ENCODE measurements around the gene TTC3. TPM values are rescaled to one million over a fixed set of nuclear protein-coding genes. Genes with fewer than 3 reads are reported as not detected.

Gene TTC3
- total RNA-seq, 1 donor from 2014 or later: 223 TPM

DNA sequence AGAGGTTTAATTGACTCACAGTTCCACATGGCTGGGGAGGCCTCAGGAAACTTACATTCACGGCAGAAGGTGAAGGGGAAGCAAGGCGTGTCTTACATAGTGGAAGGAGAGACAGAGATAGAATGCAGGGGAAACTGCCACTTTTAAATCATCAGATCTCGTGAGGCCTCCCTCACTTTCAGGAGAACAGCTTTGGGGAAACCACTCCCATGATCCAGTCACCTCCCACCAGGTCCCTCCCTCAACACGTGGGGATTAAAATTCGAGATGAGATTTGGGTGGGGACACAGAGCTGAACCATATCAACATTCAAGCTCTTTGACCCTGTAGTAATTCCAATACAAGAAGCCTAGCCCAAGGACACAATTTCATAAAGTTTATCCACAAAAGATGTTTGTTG, 13.9 kb upstream of the TTC3 start:
- Histone ChIP-seq H3K4me3 (ENCODE audit: insufficient read depth, low read depth, low read length) (no peak overlapping the region), H3K79me2 (ENCODE audit: insufficient read depth, low read length) (no peaks in the 10 kb centered on the region), H3K4me2 (ENCODE audit: low read length) (no peak overlapping the region), H3K27ac (ENCODE audit: low read depth, low read length) (no peak overlapping the region), H3K36me3 (ENCODE audit: insufficient read depth, low read length) (no peaks in the 10 kb centered on the region), H3K9me3 (ENCODE audit: insufficient read depth, low read depth, low read length) (no peaks in the 10 kb centered on the region), H2AFZ (ENCODE audit: low read depth, low read length) (no peak overlapping the region), H4K20me1 (ENCODE audit: insufficient read depth, low read length) (no peaks in the 10 kb centered on the region), H3K9ac (ENCODE audit: low read length) (no peak overlapping the region), H3K27me3 (ENCODE audit: insufficient read depth, low read length) (no peaks in the 10 kb centered on the region), H3K4me1 (ENCODE audit: insufficient read depth, low read length) (peaks cover 21% of the 10 kb centered on the region)
- Mint-ChIP-seq H3K9me3 (ENCODE audit: unreplicated experiment) (peaks cover 8% of the 10 kb centered on the region), H3K36me3 (ENCODE audit: low read depth, unreplicated experiment) (no peaks in the 10 kb centered on the region), H3K27ac (ENCODE audit: unreplicated experiment) (no peak overlapping the region), H3K27me3 (ENCODE audit: low read depth, unreplicated experiment) (peaks cover 2% of the 10 kb centered on the region), H3K4me1 (ENCODE audit: low read depth, unreplicated experiment) (peaks cover 22% of the 10 kb centered on the region), H3K4me3 (ENCODE audit: unreplicated experiment) (no peak overlapping the region)
- no peak for DNase-seq (ENCODE audit: low read depth)
- TF ChIP-seq, protein P1, sequence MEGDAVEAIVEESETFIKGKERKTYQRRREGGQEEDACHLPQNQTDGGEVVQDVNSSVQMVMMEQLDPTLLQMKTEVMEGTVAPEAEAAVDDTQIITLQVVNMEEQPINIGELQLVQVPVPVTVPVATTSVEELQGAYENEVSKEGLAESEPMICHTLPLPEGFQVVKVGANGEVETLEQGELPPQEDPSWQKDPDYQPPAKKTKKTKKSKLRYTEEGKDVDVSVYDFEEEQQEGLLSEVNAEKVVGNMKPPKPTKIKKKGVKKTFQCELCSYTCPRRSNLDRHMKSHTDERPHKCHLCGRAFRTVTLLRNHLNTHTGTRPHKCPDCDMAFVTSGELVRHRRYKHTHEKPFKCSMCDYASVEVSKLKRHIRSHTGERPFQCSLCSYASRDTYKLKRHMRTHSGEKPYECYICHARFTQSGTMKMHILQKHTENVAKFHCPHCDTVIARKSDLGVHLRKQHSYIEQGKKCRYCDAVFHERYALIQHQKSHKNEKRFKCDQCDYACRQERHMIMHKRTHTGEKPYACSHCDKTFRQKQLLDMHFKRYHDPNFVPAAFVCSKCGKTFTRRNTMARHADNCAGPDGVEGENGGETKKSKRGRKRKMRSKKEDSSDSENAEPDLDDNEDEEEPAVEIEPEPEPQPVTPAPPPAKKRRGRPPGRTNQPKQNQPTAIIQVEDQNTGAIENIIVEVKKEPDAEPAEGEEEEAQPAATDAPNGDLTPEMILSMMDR (IDR thresholded peaks at IDR 0.05; ENCODE audit: insufficient read depth, low read depth, low read length): no peak
- TF ChIP-seq EZH2 (IDR thresholded peaks at IDR 0.05; ENCODE audit: insufficient read depth, low read length): no peak
- FAIRE-seq: no peak

- H3K9ac ChIP-seq (ENCODE audit: low read length): peak overlapping the region; percentile 32
- H3K27me3 Mint-ChIP-seq (ENCODE audit: low read depth, unreplicated experiment): peaks cover 2% of the 10 kb centered on the region
- DNase-seq (ENCODE audit: low read depth): peak; percentile 94
- H3K36me3 Mint-ChIP-seq (ENCODE audit: low read depth, unreplicated experiment): no peaks in the 10 kb centered on the region
- peak overlapping the region; percentile 26 for H3K4me2 ChIP-seq (ENCODE audit: low read length)
- H4K20me1 ChIP-seq (ENCODE audit: insufficient read depth, low read length): no peaks in the 10 kb centered on the region
- no peaks in the 10 kb centered on the region for H3K79me2 ChIP-seq (ENCODE audit: insufficient read depth, low read length)
- H3K4me3 Mint-ChIP-seq (ENCODE audit: unreplicated experiment): peak overlapping the region; percentile 46
- FAIRE-seq: peak; percentile 91
- H2AFZ ChIP-seq (ENCODE audit: low read depth, low read length): no peak overlapping the region
- no peaks in the 10 kb centered on the region for H3K36me3 ChIP-seq (ENCODE audit: insufficient read depth, low read length)
- H3K27ac ChIP-seq (ENCODE audit: low read depth, low read length): peak overlapping the region; percentile 62
- H3K4me1 ChIP-seq (ENCODE audit: insufficient read depth, low read length): peaks cover 21% of the 10 kb centered on the region
- H3K4me1 Mint-ChIP-seq (ENCODE audit: low read depth, unreplicated experiment): peaks cover 30% of the 10 kb centered on the region
- H3K27ac Mint-ChIP-seq (ENCODE audit: unreplicated experiment): peak overlapping the region; percentile 79
- no peaks in the 10 kb centered on the region for H3K9me3 ChIP-seq (ENCODE audit: insufficient read depth, low read depth, low read length)
- TF ChIP-seq, protein P1 (IDR thresholded peaks at IDR 0.05; ENCODE audit: insufficient read depth, low read depth, low read length): peak; percentile 16
- no peak for TF ChIP-seq EZH2 (IDR thresholded peaks at IDR 0.05; ENCODE audit: insufficient read depth, low read length)
- peaks cover 9% of the 10 kb centered on the region for H3K9me3 Mint-ChIP-seq (ENCODE audit: unreplicated experiment)
- no peaks in the 10 kb centered on the region for H3K27me3 ChIP-seq (ENCODE audit: insufficient read depth, low read length)
- H3K4me3 ChIP-seq (ENCODE audit: insufficient read depth, low read depth, low read length): no peak overlapping the region
These were observed 12.8 kb upstream of the TTC3 start for GRCh38 chr21:37060296-37060695.

GRCh38 chr21:37061926-37062592, 11.0 kb upstream of the TTC3 start:
- no peaks in the 10 kb centered on the region for H3K79me2 ChIP-seq (ENCODE audit: insufficient read depth, low read length)
- H3K9me3 ChIP-seq (ENCODE audit: insufficient read depth, low read depth, low read length): no peaks in the 10 kb centered on the region
- H3K4me1 ChIP-seq (ENCODE audit: insufficient read depth, low read length): peaks cover 21% of the 10 kb centered on the region
- H3K27me3 ChIP-seq (ENCODE audit: insufficient read depth, low read length): no peaks in the 10 kb centered on the region
- Mint-ChIP-seq H3K27me3 (ENCODE audit: low read depth, unreplicated experiment) (no peaks in the 10 kb centered on the region), H3K36me3 (ENCODE audit: low read depth, unreplicated experiment) (peaks cover 2% of the 10 kb centered on the region), H3K4me3 (ENCODE audit: unreplicated experiment) (no peak overlapping the region), H3K9me3 (ENCODE audit: unreplicated experiment) (peaks cover 6% of the 10 kb centered on the region), H3K4me1 (ENCODE audit: low read depth, unreplicated experiment) (peaks cover 30% of the 10 kb centered on the region), H3K27ac (ENCODE audit: unreplicated experiment) (peak overlapping the region; percentile 82)
- H4K20me1 ChIP-seq (ENCODE audit: insufficient read depth, low read length): no peaks in the 10 kb centered on the region
- H3K4me3 ChIP-seq (ENCODE audit: insufficient read depth, low read depth, low read length): no peak overlapping the region
- no peak overlapping the region for H3K9ac ChIP-seq (ENCODE audit: low read length)
- DNase-seq (ENCODE audit: low read depth) (peak; percentile 8), FAIRE-seq (no peak)
- no peak overlapping the region for H2AFZ ChIP-seq (ENCODE audit: low read depth, low read length)
- TF ChIP-seq, protein P1 (IDR thresholded peaks at IDR 0.05; ENCODE audit: insufficient read depth, low read depth, low read length): no peak
- TF ChIP-seq EZH2 (IDR thresholded peaks at IDR 0.05; ENCODE audit: insufficient read depth, low read length): no peak
- no peaks in the 10 kb centered on the region for H3K36me3 ChIP-seq (ENCODE audit: insufficient read depth, low read length)
- no peak overlapping the region for H3K27ac ChIP-seq (ENCODE audit: low read depth, low read length)
- H3K4me2 ChIP-seq (ENCODE audit: low read length): peak overlapping the region; percentile 15
